ENCODE results near the gene SLC49A4. TPM values are rescaled to one million over a fixed set of nuclear protein-coding genes. Genes with fewer than 3 reads are reported as not detected.

The SLC49A4 gene
- total RNA-seq, 6 experiments from 2014 or later = 5.5 to 8.6 (median 6.7) TPM

GRCh38 chr3:122917412-122917811 is 122.5 kb downstream of the SLC49A4 start:
- H3K36me3 ChIP-seq = no peaks in the 10 kb centered on the region
- no peak for TF ChIP-seq POLR2A (IDR thresholded peaks at IDR 0.05)
- no peak for TF ChIP-seq CTCF (IDR thresholded peaks at IDR 0.05)
- DNase-seq (no peak), ATAC-seq (no peak)
- H3K9me3 ChIP-seq = no peaks in the 10 kb centered on the region
- H3K4me3 ChIP-seq = no peak overlapping the region
- peaks cover 0 to 6% (median 0%) of the 10 kb centered on the region in 4 donors for H3K4me1 ChIP-seq
- 70% methylated on average over 4 of the region's 4 CpGs for WGBS (ENCODE audit: insufficient coverage, low coverage, low lambda C conversion rate, missing lambda C conversion rate)
- no peak overlapping the region for H3K27ac ChIP-seq
- no peaks in the 10 kb centered on the region for H3K27me3 ChIP-seq
- intact Hi-C loops (cut with DNase I) = no loop called here

DNA sequence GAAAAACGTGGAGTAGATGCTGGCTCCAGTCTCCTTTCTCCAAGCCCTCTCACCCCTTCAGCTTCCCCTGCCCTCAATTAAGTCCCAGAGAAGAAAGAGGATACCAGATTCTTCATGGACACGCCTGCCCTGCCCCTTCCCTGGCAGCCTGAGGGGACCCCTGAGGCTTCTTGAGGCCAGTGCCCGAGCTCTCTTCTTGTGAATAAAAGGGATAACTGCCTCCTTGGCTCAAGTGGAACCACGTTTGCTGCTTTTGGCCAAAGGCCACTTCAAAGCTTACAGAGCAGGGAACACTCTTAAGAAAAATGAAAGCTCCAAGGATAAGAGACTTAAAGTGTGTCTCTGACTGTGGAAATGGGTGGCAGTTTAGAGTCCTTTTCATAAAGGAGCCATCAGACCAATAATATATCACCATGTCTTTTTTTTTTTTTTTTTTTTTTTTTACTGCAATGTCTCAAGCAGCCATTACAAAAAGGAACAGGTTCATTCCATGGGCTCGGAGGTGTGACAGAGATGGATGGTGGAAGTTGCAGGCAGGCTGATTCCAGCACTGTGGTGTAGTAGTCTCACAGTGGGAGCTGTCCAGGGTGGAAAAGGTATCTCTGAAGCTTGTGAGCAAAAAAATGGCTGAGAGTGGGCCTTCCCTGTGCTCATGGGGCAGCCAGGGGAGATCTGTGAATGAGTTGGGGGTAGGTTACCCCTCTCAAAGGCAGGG is 123.9 kb downstream of the SLC49A4 start:
- Histone ChIP-seq H3K27ac (no peak overlapping the region), H3K4me1 (peaks cover 0 to 6% (median 0%) of the 10 kb centered on the region in 4 donors), H3K36me3 (no peaks in the 10 kb centered on the region), H3K4me3 (no peak overlapping the region), H3K27me3 (no peaks in the 10 kb centered on the region), H3K9me3 (no peaks in the 10 kb centered on the region)
- whole genome bisulfite sequencing (ENCODE audit: insufficient coverage, low coverage, low lambda C conversion rate, missing lambda C conversion rate) = 45% methylated on average over 5 of the region's 5 CpGs
- TF ChIP-seq CTCF (IDR thresholded peaks at IDR 0.05) (no peak), POLR2A (IDR thresholded peaks at IDR 0.05) (no peak)
- intact Hi-C loops (cut with DNase I) = no loop called here
- DNase-seq (no peak), ATAC-seq (no peak)

GRCh38 chr3:122919291-122919610 is 124.4 kb downstream of the SLC49A4 start:
- H3K9me3 ChIP-seq = no peaks in the 10 kb centered on the region
- ATAC-seq (no peak), DNase-seq (no peak)
- intact Hi-C loops (cut with DNase I) = no loop called here
- 75% methylated on average over 2 of the region's 3 CpGs for WGBS (ENCODE audit: insufficient coverage, low coverage, low lambda C conversion rate, missing lambda C conversion rate)
- peaks cover 0 to 6% (median 0%) of the 10 kb centered on the region in 4 donors for H3K4me1 ChIP-seq
- H3K4me3 ChIP-seq = no peak overlapping the region
- no peak for TF ChIP-seq CTCF (IDR thresholded peaks at IDR 0.05)
- TF ChIP-seq POLR2A (IDR thresholded peaks at IDR 0.05) = no peak
- H3K27ac ChIP-seq = no peak overlapping the region
- H3K36me3 ChIP-seq = no peaks in the 10 kb centered on the region
- no peaks in the 10 kb centered on the region for H3K27me3 ChIP-seq

GRCh38 chr3:122920986-122921385 is 126.1 kb downstream of the SLC49A4 start:
- Histone ChIP-seq H3K4me3 (no peak overlapping the region), H3K36me3 (no peaks in the 10 kb centered on the region), H3K27me3 (no peaks in the 10 kb centered on the region), H3K9me3 (no peaks in the 10 kb centered on the region), H3K4me1 (peaks cover 0 to 6% (median 0%) of the 10 kb centered on the region in 4 donors), H3K27ac (no peak overlapping the region)
- WGBS (ENCODE audit: insufficient coverage, low coverage, low lambda C conversion rate, missing lambda C conversion rate) = 47% methylated on average over 4 of the region's 6 CpGs
- TF ChIP-seq CTCF (IDR thresholded peaks at IDR 0.05) = no peak
- no peak for TF ChIP-seq POLR2A (IDR thresholded peaks at IDR 0.05)
- ATAC-seq (no peak), DNase-seq (no peak)
- intact Hi-C loops (cut with DNase I) = loop anchor here in 1 of 2 donors (10.0 kb wide), 1 partner anchor 334 kb away; no protein-coding TSS in a partner anchor
